H9 (cell line): ENCODE measurements around the gene CIPC. TPM values are rescaled to one million over a fixed set of nuclear protein-coding genes. Genes with fewer than 3 reads are reported as not detected.

Experiments used
- DNase-seq: peaks from one replicate; pipeline ENCODE4 v3.0.0-alpha.2; 2017
- H2AFZ ChIP-seq: one replicate; pipeline ENCODE4 v1.6.1; 2013; ENCODE audit warnings: mild to moderate bottlenecking, low read length, control low read depth, moderate library complexity
- H2AK5ac ChIP-seq: 2 replicates; pipeline ENCODE4 v1.6.1; 2013; ENCODE audit warnings: low read length, control low read depth, mixed read lengths; ENCODE audit not compliant: insufficient read length
- H2BK120ac ChIP-seq: one replicate; pipeline ENCODE4 v1.6.1; 2013; ENCODE audit warnings: low read depth, mild to moderate bottlenecking, low read length, control low read depth, inconsistent platforms; ENCODE audit not compliant: poor library complexity, severe bottlenecking
- H2BK12ac ChIP-seq: 2 replicates; pipeline ENCODE4 v1.6.1; 2013; ENCODE audit warnings: low read length, control low read depth, mixed read lengths, low read depth; ENCODE audit not compliant: insufficient read length
- H2BK15ac ChIP-seq: 2 replicates; pipeline ENCODE4 v1.6.1; 2013; ENCODE audit warnings: low read depth, low read length, control low read depth
- H2BK20ac ChIP-seq: one replicate; pipeline ENCODE4 v1.6.1; 2013; ENCODE audit warnings: low read depth, mild to moderate bottlenecking, low read length, control low read depth, inconsistent platforms; ENCODE audit not compliant: poor library complexity, severe bottlenecking
- H2BK5ac ChIP-seq: 2 replicates; pipeline ENCODE4 v1.6.1; 2013; ENCODE audit warnings: low read length, control low read depth, mixed read lengths; ENCODE audit not compliant: insufficient read length
- H3K14ac ChIP-seq: 2 replicates; pipeline ENCODE4 v1.6.1; 2013; ENCODE audit warnings: low read length, control low read depth; ENCODE audit not compliant: insufficient read depth
- H3K18ac ChIP-seq: 2 replicates; pipeline ENCODE4 v1.6.1; 2013; ENCODE audit warnings: low read depth, mild to moderate bottlenecking, mixed read lengths, low read length, control low read depth; ENCODE audit not compliant: insufficient read length
- H3K23ac ChIP-seq: 2 replicates; pipeline ENCODE4 v1.6.1; 2013; ENCODE audit warnings: low read length, control low read depth, mixed read lengths, low read depth; ENCODE audit not compliant: insufficient read length
- H3K23me2 ChIP-seq: 2 replicates; pipeline ENCODE4 v1.6.1; 2013; ENCODE audit warnings: low read depth, mild to moderate bottlenecking, mixed read lengths, low read length, control low read depth; ENCODE audit not compliant: insufficient read length, poor library complexity, severe bottlenecking
- H3K27ac ChIP-seq: 2 replicates; pipeline ENCODE4 v1.5.1; 2013; ENCODE audit warnings: low read length, control low read depth, mixed read lengths, low read depth; ENCODE audit not compliant: insufficient read length
- H3K27me3 ChIP-seq: 2 replicates; pipeline ENCODE4 v1.6.1; 2013; ENCODE audit warnings: low read length, control low read depth, inconsistent platforms; ENCODE audit not compliant: insufficient read depth
- H3K4ac ChIP-seq: 2 replicates; pipeline ENCODE4 v1.6.1; 2013; ENCODE audit warnings: low read depth, mild to moderate bottlenecking, control low read depth, inconsistent platforms, low read length, moderate library complexity
- H3K4me1 ChIP-seq: 2 replicates; pipeline ENCODE4 v1.6.1; 2013; ENCODE audit warnings: low read length, control low read depth, inconsistent platforms; ENCODE audit not compliant: insufficient read depth
- H3K4me2 ChIP-seq: 2 replicates; pipeline ENCODE4 v1.6.1; 2013; ENCODE audit warnings: low read length, control low read depth, mixed read lengths; ENCODE audit not compliant: insufficient read length, insufficient read depth
- H3K56ac ChIP-seq: 2 replicates; pipeline ENCODE4 v1.6.1; 2013; ENCODE audit warnings: low read depth, mild to moderate bottlenecking, mixed read lengths, low read length, control low read depth; ENCODE audit not compliant: insufficient read length
- H3K79me1 ChIP-seq: 2 replicates; pipeline ENCODE4 v1.6.1; 2013; ENCODE audit warnings: low read depth, mild to moderate bottlenecking, moderate library complexity, low read length, control low read depth, inconsistent platforms; ENCODE audit not compliant: insufficient read depth, poor library complexity, severe bottlenecking
- H3K79me2 ChIP-seq: 2 replicates; pipeline ENCODE4 v1.6.1; 2013; ENCODE audit warnings: low read length, control low read depth, inconsistent platforms; ENCODE audit not compliant: insufficient read depth
- H3K9ac ChIP-seq: 2 replicates; pipeline ENCODE4 v1.6.1; 2013; ENCODE audit warnings: low read length, control low read depth, mixed read lengths; ENCODE audit not compliant: insufficient read length; ENCODE audit errors: extremely low read depth
- H3K9me3 ChIP-seq: one replicate; pipeline ENCODE4 v1.6.1; 2013; ENCODE audit warnings: low read depth, low read length, inconsistent platforms; ENCODE audit not compliant: control insufficient read depth
- H3T11ph ChIP-seq: one replicate; pipeline ENCODE4 v1.6.1; 2013; ENCODE audit warnings: mild to moderate bottlenecking, low read length, control low read depth, inconsistent platforms
- H4K20me1 ChIP-seq: one replicate; pipeline ENCODE4 v1.6.1; 2013; ENCODE audit not compliant: control insufficient read depth, insufficient read length, insufficient read depth
- H4K5ac ChIP-seq: 2 replicates; pipeline ENCODE4 v1.6.1; 2013; ENCODE audit warnings: low read depth, mild to moderate bottlenecking, mixed read lengths, low read length, control low read depth; ENCODE audit not compliant: insufficient read length
- H4K8ac ChIP-seq: replicated peaks from 2 replicates; pipeline ENCODE4 v1.6.1; 2013; ENCODE audit warnings: low read length, control low read depth, mixed read lengths, low read depth; ENCODE audit not compliant: insufficient read length
- H4K91ac ChIP-seq: 2 replicates; pipeline ENCODE4 v1.6.1; 2013; ENCODE audit warnings: low read depth, mild to moderate bottlenecking, moderate library complexity, mixed read lengths, low read length, control low read depth; ENCODE audit not compliant: insufficient read length
- H3K27ac Mint-ChIP-seq, 3 experiments: 2 replicates in 2 of 3; 3 replicates in 1 of 3; pipeline ENCODE4 v1.8.0; 2020 to 2021; ENCODE audit warnings: mixed read lengths in 3 of 3, mild to moderate bottlenecking in 1 of 3, moderate library complexity in 1 of 3
- H3K27me3 Mint-ChIP-seq: 2 replicates; pipeline ENCODE4 v1.8.0; 2021; ENCODE audit warnings: low read depth, mild to moderate bottlenecking, moderate library complexity, mixed read lengths
- H3K36me3 Mint-ChIP-seq, 3 experiments: 2 replicates in 2 of 3; 3 replicates in 1 of 3; pipeline ENCODE4 v1.8.0; 2020 to 2021; ENCODE audit warnings: low read depth in 3 of 3, mixed read lengths in 3 of 3; ENCODE audit not compliant: insufficient read depth in 1 of 3
- H3K4me1 Mint-ChIP-seq, 2 experiments: 2 replicates each; pipeline ENCODE4 v1.8.0; 2020; ENCODE audit warnings: mixed read lengths in 2 of 2
- H3K4me3 Mint-ChIP-seq, 2 experiments: 2 replicates in 1 of 2; 3 replicates in 1 of 2; pipeline ENCODE4 v1.8.0; 2020 to 2021; ENCODE audit warnings: mild to moderate bottlenecking in 2 of 2, mixed read lengths in 2 of 2, moderate library complexity in 1 of 2
- H3K9me3 Mint-ChIP-seq, 2 experiments: 2 replicates in 1 of 2; 3 replicates in 1 of 2; pipeline ENCODE4 v1.8.0; 2020; ENCODE audit warnings: mild to moderate bottlenecking in 2 of 2, mixed read lengths in 2 of 2, moderate library complexity in 1 of 2
- CTCF ChIP-seq: fragments of 200-600 bp; sonication (generic); conservative IDR thresholded peaks from 3 replicates; pipeline ENCODE4 v1.8.0; 2021; ENCODE audit warnings: antibody characterized with exemption, mild to moderate bottlenecking
- WGBS: extraction: QIAGEN DNeasy Blood & Tissue Kit; methylation state at CpG from one replicate; pipeline ENCODE4 v1.1.7; 2013; ENCODE audit warnings: missing lambda C conversion rate, low lambda C conversion rate, mixed read lengths; ENCODE audit not compliant: insufficient read length; ENCODE audit errors: extremely low coverage; 5-methylcytosine and 5-hydroxymethylcytosine counted together
- total RNA-seq: library from RNA; stranded (reverse); gene quantifications from 2 replicates; pipeline ENCODE4 v1.2.1, GENCODE V29; 2021

CIPC gene
- total RNA-seq, 1 experiment from 2014 or later, result 23.4 TPM

GRCh38 chr14:77142005-77142800 lies 44.1 kb downstream of the CIPC start:
- no peak overlapping the region for H4K5ac ChIP-seq
- peak overlapping the region; percentile 9; the same call in 1 of the 2 replicates for H3K14ac ChIP-seq
- H2BK15ac ChIP-seq, result no peak overlapping the region
- peak overlapping the region; percentile 21 for H3K9ac ChIP-seq
- no peak overlapping the region for H2BK5ac ChIP-seq
- Mint-ChIP-seq H3K4me1 (peaks cover 60 to 63% of the 10 kb centered on the region in 2 experiments), H3K9me3 (no peaks in the 10 kb centered on the region), H3K36me3 (peaks cover 4 to 18% (median 17%) of the 10 kb centered on the region in 3 experiments), H3K27ac (peak overlapping the region in 2 of 3 experiments; percentile 73 to 95; a peak in 4 of 7 replicates), H3K4me3 (peak overlapping the region; percentile 80 to 98), H3K27me3 (peaks cover 25% of the 10 kb centered on the region)
- H2BK120ac ChIP-seq, result no peak overlapping the region
- H3K4me2 ChIP-seq, result peak overlapping the region; percentile 89
- H3K18ac ChIP-seq, result no peak overlapping the region
- peaks cover 2% of the 10 kb centered on the region; the same call in 1 of the 2 replicates for H3K79me2 ChIP-seq
- H4K8ac ChIP-seq, result no peak overlapping the region
- no CpG with 5 or more reads among the region's 9 CpGs for WGBS
- H3K27me3 ChIP-seq, result no peaks in the 10 kb centered on the region
- H3K23ac ChIP-seq, result no peak overlapping the region
- H3K56ac ChIP-seq, result no peak overlapping the region
- H4K20me1 ChIP-seq, result no peaks in the 10 kb centered on the region
- no peak for TF ChIP-seq CTCF
- H3K9me3 ChIP-seq, result no peaks in the 10 kb centered on the region
- no peak overlapping the region for H2AK5ac ChIP-seq
- no peak overlapping the region for H2BK20ac ChIP-seq
- no peak overlapping the region for H3T11ph ChIP-seq
- no peaks in the 10 kb centered on the region for H3K79me1 ChIP-seq
- H2BK12ac ChIP-seq, result no peak overlapping the region
- DNase-seq, result no peak
- H3K4ac ChIP-seq, result no peak overlapping the region
- H4K91ac ChIP-seq, result no peak overlapping the region
- no peak overlapping the region for H2AFZ ChIP-seq
- peaks cover 30% of the 10 kb centered on the region; the same call in 1 of the 2 replicates for H3K4me1 ChIP-seq
- peaks cover 29% of the 10 kb centered on the region for H3K23me2 ChIP-seq
- H3K27ac ChIP-seq, result no peak overlapping the region
